Measurements from ENCODE around the gene HMGN3.
A peak's percentile ranks its signal among the peaks of the same experiment; 100 is the strongest.
"Not testable (repeated sequence)": the region's sequence is repeated elsewhere in the genome, so short reads cannot be mapped to it uniquely, and the experiment has no call there.

HMGN3 gene

DNA sequence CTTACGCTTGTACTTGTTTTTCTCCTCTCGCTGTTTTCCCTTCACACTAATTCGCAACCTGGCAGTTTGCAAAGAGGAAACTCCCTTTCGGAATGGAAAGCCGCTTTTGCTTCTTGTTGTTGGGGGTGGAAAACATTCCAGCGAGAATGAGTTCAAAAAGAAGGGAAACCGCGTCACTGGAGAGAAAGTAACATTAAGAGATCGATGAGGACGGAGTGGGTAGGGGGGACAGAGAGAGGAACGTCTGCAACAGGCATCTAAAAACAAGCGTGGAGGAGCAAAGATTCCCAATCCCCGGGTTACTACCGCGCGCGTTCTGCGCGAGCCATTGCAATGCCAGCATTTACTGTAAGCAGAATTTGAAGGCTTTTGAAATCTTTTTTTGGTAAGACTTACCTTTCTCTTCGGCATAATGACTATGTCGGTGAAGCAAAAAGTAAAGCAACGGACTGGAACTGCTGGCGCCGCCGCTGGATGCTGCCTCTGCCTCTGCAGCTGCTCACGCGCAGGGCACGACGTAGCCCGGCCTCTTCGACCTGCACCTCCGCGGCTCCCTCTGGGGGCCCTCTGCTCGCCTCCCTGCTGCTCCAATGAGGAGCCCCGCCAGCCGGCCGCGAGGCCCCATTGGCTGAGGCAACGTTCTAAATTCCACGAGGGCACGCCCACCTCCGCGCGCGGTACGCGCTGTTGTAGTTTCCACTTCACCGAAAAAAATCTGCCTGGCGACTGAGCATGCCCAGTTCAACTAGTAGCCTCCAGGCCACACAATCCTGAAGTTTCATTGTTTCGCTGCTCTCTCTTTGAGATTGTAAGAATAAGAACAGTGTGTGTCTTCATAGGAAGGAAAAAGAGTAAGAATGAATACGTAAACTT is at the start of gene HMGN3:
Gene HMGN3 (minus strand): TSS at position 533 of the 873 bp plus-strand sequence.
- H3K9ac ChIP-seq (ENCODE audit: low read depth, low read length): peak within 1 kb of the TSS; percentile 93
- H3K27ac ChIP-seq (ENCODE audit: low read length): peak within 1 kb of the TSS; percentile 74
- no peaks in the 10 kb centered on the region for H3K27me3 ChIP-seq (ENCODE audit: insufficient read depth, low read length)
- no peaks in the 10 kb centered on the region; the same call in 1 of the 2 replicates for H3K4me1 ChIP-seq (ENCODE audit: insufficient read depth, low read length)
- H3K36me3 ChIP-seq (ENCODE audit: insufficient read depth, low read depth, low read length): peaks cover 14% of the 10 kb centered on the region
- H3K4me3 ChIP-seq (ENCODE audit: low read length): peak within 1 kb of the TSS; percentile 90
- H3K9me3 ChIP-seq (ENCODE audit: insufficient read depth, low read depth, low read length): no peaks in the 10 kb centered on the region

DNA sequence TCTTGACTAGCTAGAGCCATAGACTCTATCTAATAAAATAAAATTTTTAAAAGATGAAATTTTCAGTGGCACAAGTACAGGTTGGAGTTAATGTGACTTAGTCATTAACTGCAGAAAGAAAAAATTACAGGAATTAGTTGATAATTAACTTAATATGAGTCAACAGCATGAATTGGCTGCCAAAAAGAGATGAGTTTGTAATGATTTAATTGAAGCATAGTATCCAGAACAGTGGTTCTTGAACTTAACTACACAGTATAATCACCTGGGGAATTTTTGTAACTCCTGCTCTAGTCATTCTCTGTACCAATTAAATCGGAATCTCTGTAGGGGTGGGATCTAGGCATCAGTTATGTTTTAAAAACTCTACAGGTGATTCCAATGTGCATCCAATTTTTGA is 46.3 kb upstream of the HMGN3 start:
- Histone ChIP-seq H3K4me3 (ENCODE audit: low read length) (no peak overlapping the region), H3K9ac (ENCODE audit: low read depth, low read length) (no peak overlapping the region), H3K36me3 (ENCODE audit: insufficient read depth, low read depth, low read length) (no peaks in the 10 kb centered on the region), H3K27ac (ENCODE audit: low read length) (no peak overlapping the region), H3K4me1 (ENCODE audit: insufficient read depth, low read length) (0 out of 2 replicates have a peak, but pooled peaks cover 6% of the 10 kb centered on the region), H3K9me3 (ENCODE audit: insufficient read depth, low read depth, low read length) (no peaks in the 10 kb centered on the region; the same call in 1 of the 2 replicates), H3K27me3 (ENCODE audit: insufficient read depth, low read length) (no peaks in the 10 kb centered on the region)

DNA sequence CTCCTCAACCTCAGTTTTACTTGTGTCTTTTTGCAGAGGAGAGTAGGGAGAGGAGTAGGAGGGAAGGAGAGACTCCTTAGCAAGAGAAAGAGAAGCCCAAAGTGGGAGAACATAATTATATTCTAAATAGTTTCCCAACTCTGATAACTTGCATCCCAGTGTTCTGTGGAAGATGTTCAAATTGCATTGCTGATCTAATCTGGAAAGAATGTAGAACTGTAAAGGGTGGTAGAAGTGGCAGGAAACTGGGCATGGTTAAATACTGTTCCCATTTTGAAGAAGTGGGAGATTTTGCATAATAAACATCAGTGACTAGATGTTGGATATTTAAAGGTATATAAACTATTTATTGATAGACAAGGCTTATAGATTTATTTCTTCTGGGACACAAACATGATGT is 42.6 kb upstream of the HMGN3 start:
- Histone ChIP-seq H3K27ac (ENCODE audit: low read length) (no peak overlapping the region), H3K9ac (ENCODE audit: low read depth, low read length) (no peak overlapping the region), H3K36me3 (ENCODE audit: insufficient read depth, low read depth, low read length) (no peaks in the 10 kb centered on the region), H3K4me3 (ENCODE audit: low read length) (no peak overlapping the region), H3K9me3 (ENCODE audit: insufficient read depth, low read depth, low read length) (no peaks in the 10 kb centered on the region; the same call in 1 of the 2 replicates), H3K27me3 (ENCODE audit: insufficient read depth, low read length) (no peaks in the 10 kb centered on the region), H3K4me1 (ENCODE audit: insufficient read depth, low read length) (0 out of 2 replicates have a peak, but pooled peaks cover 2% of the 10 kb centered on the region)

DNA sequence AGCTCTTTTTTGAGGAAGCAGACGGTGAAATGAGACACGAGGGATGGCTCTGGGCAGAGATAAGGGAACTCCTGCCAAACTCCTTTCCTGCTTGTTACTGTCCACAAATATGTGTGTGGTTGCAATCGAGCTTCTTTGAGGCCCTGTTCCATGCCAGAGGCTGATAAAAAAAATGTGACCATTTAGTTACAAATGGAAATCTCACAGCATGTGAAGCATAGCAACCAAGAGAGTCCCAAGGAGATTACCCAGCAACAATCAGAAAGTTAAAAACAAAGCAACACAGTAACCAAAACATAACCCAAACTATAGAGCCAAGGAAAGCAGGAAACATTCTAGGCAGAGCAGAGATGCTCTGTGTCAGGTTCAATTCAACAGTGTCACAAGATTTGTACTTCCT is 35.4 kb upstream of the HMGN3 start:
- no peaks in the 10 kb centered on the region for H3K36me3 ChIP-seq (ENCODE audit: insufficient read depth, low read depth, low read length)

DNA sequence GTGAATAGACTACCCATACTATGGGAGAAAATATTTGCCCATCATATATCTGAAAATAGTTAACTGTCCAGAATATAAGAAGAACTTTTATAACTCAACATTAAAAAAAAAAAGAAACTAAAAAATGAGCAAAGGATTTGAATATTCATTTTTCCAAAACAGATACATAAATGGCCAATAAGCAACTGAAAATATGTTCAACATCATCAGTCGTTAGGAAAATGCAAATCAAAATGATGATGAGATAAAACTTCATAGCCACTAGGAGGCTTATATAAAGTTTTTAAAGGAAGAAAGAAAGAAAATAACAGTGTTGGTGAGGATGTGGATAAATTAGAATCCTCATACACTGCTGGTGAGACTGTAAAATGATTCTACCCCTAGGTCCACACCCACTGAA is 32.6 kb upstream of the HMGN3 start:
- no peaks in the 10 kb centered on the region for H3K36me3 ChIP-seq (ENCODE audit: insufficient read depth, low read depth, low read length)

More for the DNA sequence above, 35.4 kb upstream of the HMGN3 start:
- H3K4me1 ChIP-seq (ENCODE audit: insufficient read depth, low read length): peaks cover 6% of the 10 kb centered on the region; the same call in 1 of the 2 replicates
- no peak overlapping the region for H3K27ac ChIP-seq (ENCODE audit: low read length)
- H3K4me3 ChIP-seq (ENCODE audit: low read length): no peak overlapping the region
- H3K27me3 ChIP-seq (ENCODE audit: insufficient read depth, low read length): no peaks in the 10 kb centered on the region
- no peak overlapping the region for H3K9ac ChIP-seq (ENCODE audit: low read depth, low read length)
- no peaks in the 10 kb centered on the region for H3K9me3 ChIP-seq (ENCODE audit: insufficient read depth, low read depth, low read length)

DNA sequence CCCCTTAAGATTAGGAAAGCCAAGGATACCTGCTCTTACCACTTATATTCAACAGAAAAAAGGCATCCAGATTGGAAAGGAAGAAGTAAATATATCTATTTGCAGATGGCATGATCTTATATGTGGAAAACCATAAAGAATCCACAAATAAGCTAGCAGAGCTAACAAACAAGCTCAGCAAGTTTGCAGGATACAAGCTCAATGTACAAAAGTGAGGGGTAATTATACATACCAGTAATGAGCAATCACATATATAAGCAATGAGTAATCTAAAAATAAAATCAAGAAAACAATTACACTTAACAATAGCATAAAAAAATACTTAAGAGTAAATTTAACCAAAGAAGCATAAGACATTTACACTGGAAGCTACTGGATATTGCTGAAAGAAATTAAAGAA is 31.6 kb upstream of the HMGN3 start:
- Histone ChIP-seq H3K27ac (ENCODE audit: low read length) (no peak overlapping the region), H3K9ac (ENCODE audit: low read depth, low read length) (no peak overlapping the region), H3K9me3 (ENCODE audit: insufficient read depth, low read depth, low read length) (no peaks in the 10 kb centered on the region), H3K27me3 (ENCODE audit: insufficient read depth, low read length) (no peaks in the 10 kb centered on the region), H3K4me3 (ENCODE audit: low read length) (no peak overlapping the region), H3K4me1 (ENCODE audit: insufficient read depth, low read length) (peaks cover 10% of the 10 kb centered on the region; the same call in 1 of the 2 replicates), H3K36me3 (ENCODE audit: insufficient read depth, low read depth, low read length) (no peaks in the 10 kb centered on the region)

More for the DNA sequence above, 32.6 kb upstream of the HMGN3 start:
- Histone ChIP-seq H3K9me3 (ENCODE audit: insufficient read depth, low read depth, low read length) (no peaks in the 10 kb centered on the region), H3K4me3 (ENCODE audit: low read length) (no peak overlapping the region), H3K9ac (ENCODE audit: low read depth, low read length) (no peak overlapping the region), H3K27me3 (ENCODE audit: insufficient read depth, low read length) (no peaks in the 10 kb centered on the region), H3K27ac (ENCODE audit: low read length) (no peak overlapping the region), H3K4me1 (ENCODE audit: insufficient read depth, low read length) (peaks cover 6% of the 10 kb centered on the region; the same call in 1 of the 2 replicates)

DNA sequence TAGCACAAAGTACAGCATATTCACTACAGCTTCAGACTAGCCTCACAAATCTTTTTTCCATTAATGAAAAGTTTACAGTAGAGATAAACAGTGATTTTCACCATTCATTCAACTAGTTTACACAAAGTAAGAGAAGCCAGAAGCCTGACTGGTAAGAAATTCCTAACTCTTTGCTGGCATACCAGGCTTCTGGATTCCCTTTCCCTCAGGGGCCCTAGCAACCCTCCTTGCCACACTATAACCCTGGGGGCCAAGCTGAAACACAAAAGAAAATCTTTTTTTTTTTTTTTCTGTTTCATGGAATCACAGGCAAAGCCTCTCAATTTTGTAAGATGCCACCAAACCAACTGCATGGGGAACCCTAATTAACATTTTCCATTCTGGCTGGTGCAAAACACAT is 28.9 kb upstream of the HMGN3 start:
- H3K27ac ChIP-seq (ENCODE audit: low read length): no peak overlapping the region
- H3K27me3 ChIP-seq (ENCODE audit: insufficient read depth, low read length): no peaks in the 10 kb centered on the region
- H3K4me1 ChIP-seq (ENCODE audit: insufficient read depth, low read length): peaks cover 4% of the 10 kb centered on the region; the same call in 1 of the 2 replicates
- H3K9ac ChIP-seq (ENCODE audit: low read depth, low read length): no peak overlapping the region
- H3K4me3 ChIP-seq (ENCODE audit: low read length): no peak overlapping the region
- H3K9me3 ChIP-seq (ENCODE audit: insufficient read depth, low read depth, low read length): no peaks in the 10 kb centered on the region
- H3K36me3 ChIP-seq (ENCODE audit: insufficient read depth, low read depth, low read length): no peaks in the 10 kb centered on the region

DNA sequence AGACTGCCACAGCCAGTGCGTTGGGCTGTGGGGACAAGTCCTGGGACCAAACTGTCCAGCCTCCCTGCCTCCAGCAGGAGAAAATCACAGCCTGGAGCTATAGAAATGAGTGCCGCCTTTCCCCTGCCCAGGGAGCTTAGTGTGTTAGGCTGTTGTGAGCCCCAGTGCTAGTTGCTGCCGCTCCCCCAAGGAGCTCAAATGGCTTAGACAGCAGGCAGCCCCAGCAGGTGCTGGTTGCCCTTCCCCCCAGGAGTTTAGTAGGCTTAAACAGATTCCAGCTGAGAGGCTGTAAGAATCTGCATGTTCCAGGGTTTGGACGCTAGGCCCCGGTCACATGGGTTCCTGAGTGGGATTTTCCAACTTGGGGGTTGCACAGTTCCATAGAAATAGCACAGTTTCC is 27.2 kb upstream of the HMGN3 start:
- Histone ChIP-seq H3K9ac (ENCODE audit: low read depth, low read length) (no peak overlapping the region), H3K9me3 (ENCODE audit: insufficient read depth, low read depth, low read length) (no peaks in the 10 kb centered on the region), H3K27me3 (ENCODE audit: insufficient read depth, low read length) (no peaks in the 10 kb centered on the region), H3K4me3 (ENCODE audit: low read length) (no peak overlapping the region), H3K27ac (ENCODE audit: low read length) (no peak overlapping the region), H3K36me3 (ENCODE audit: insufficient read depth, low read depth, low read length) (no peaks in the 10 kb centered on the region), H3K4me1 (ENCODE audit: insufficient read depth, low read length) (peaks cover 4% of the 10 kb centered on the region; the same call in 1 of the 2 replicates)

DNA sequence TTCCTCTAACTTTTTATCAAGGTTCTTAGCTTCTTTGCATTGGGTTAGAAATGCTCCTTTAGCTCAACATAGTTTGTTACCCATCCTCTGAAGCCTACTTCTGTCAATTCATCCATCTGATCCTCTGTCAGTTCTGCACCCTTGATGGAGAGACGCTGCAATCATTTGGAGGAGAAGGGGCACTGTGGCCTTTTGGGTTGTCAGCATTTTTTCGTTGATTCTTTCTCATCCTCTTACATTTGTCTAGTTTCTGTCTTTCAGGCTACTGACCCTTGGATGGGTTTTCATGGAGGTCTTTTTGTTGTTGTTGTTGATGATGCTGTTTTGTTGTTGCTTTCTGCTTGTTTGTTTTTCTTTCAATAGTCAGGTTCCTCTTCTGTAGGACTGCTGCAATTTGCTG is 26.3 kb upstream of the HMGN3 start:
- Histone ChIP-seq H3K27ac (ENCODE audit: low read length) (no peak overlapping the region), H3K4me1 (ENCODE audit: insufficient read depth, low read length) (peaks cover 4% of the 10 kb centered on the region; the same call in 1 of the 2 replicates), H3K4me3 (ENCODE audit: low read length) (no peak overlapping the region), H3K27me3 (ENCODE audit: insufficient read depth, low read length) (no peaks in the 10 kb centered on the region), H3K36me3 (ENCODE audit: insufficient read depth, low read depth, low read length) (no peaks in the 10 kb centered on the region), H3K9me3 (ENCODE audit: insufficient read depth, low read depth, low read length) (no peaks in the 10 kb centered on the region), H3K9ac (ENCODE audit: low read depth, low read length) (no peak overlapping the region)

DNA sequence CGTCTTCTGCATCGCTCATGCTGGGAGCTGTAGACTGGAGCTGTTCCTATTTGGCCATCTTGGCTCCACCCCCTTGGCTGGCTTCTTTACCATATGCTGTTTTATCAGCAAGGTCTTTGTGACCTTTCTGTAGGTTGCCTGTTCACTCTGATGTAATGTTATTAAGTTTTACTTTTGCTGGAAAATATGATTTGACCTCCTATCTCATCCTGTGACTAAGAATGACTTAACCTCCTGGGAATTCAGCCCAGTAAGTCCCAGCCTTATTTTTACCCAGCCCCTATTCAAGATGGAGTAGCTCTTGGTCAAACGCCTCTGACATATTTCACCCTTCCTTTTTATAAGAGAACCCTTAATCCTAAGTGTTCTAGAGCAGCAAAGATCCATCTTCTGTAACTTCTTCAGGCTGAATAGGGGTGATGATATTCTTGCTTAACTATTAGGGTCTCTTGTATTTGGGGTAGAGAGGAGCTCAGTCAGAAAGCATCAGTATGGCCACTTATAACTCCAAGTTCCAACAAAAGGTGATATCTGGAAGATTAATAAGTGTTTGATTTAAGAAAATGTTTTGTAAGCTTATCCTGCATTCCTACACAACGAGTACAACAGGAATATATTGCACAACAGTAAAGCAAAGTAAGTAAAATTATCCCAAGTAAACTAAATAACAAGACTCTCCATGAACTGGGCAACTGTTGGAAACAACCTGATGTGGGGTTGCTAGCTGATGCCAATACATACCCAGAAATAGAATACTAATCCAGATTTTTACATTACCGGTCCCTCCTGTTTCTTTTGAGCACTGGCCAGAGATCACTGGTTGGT is 23.1 kb upstream of the HMGN3 start:
- no peaks in the 10 kb centered on the region for H3K36me3 ChIP-seq (ENCODE audit: insufficient read depth, low read depth, low read length)
- no peak overlapping the region for H3K27ac ChIP-seq (ENCODE audit: low read length)
- H3K4me3 ChIP-seq (ENCODE audit: low read length): no peak overlapping the region
- peaks cover 4% of the 10 kb centered on the region; the same call in 1 of the 2 replicates for H3K4me1 ChIP-seq (ENCODE audit: insufficient read depth, low read length)
- no peak overlapping the region for H3K9ac ChIP-seq (ENCODE audit: low read depth, low read length)
- no peaks in the 10 kb centered on the region for H3K9me3 ChIP-seq (ENCODE audit: insufficient read depth, low read depth, low read length)
- H3K27me3 ChIP-seq (ENCODE audit: insufficient read depth, low read length): no peaks in the 10 kb centered on the region

DNA sequence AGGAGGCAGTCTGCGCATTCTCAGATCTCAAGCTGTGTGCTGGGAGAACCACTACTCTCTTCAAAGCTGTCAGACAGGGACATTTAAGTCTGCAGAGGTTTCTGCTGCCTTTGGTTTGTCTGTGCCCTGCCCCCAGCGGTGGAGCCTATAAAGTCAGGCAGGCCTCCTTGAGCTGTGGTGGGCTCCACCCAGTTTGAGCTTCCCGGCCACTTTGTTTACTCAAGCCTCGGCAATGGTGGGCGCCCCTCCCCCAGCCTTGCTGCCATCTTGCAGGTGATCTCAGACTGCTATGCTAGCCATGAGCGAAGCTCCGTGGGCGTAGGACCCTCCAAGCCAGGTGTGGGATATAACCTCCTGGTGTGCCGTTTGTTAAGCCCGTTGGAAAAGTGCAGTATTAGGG is 22.3 kb upstream of the HMGN3 start:
- H3K9ac ChIP-seq (ENCODE audit: low read depth, low read length); H3K27ac ChIP-seq (ENCODE audit: low read length); H3K36me3 ChIP-seq (ENCODE audit: insufficient read depth, low read depth, low read length); H3K27me3 ChIP-seq (ENCODE audit: insufficient read depth, low read length); H3K9me3 ChIP-seq (ENCODE audit: insufficient read depth, low read depth, low read length); H3K4me3 ChIP-seq (ENCODE audit: low read length); H3K4me1 ChIP-seq (ENCODE audit: insufficient read depth, low read length): not testable (repeated sequence)

All from iPS-20b (cell line).